DND-41 (cell line): ENCODE measurements around the gene KDM1B.

ENCODE experiments used
- ATAC-seq: fragments of 200-7000 bp; cut with Tn5 transposase; 3 replicates; pipeline ENCODE4 v1.9.1; 2021; ENCODE audit warnings: low read depth; ENCODE audit not compliant: insufficient read depth
- DNase-seq: peaks from one replicate; pipeline ENCODE4 v3.0.0-alpha.2; 2020
- H2AFZ ChIP-seq: 2 replicates; pipeline ENCODE4 v1.6.0; 2012; ENCODE audit warnings: low read depth, low read length
- H3K27ac ChIP-seq: 2 replicates; pipeline ENCODE4 v1.5.1; 2012; ENCODE audit warnings: low read length, inconsistent platforms
- H3K27me3 ChIP-seq: fragments of 200-600 bp; sonication (generic); 2 replicates; pipeline ENCODE4 v1.6.0; 2012; ENCODE audit warnings: low read length, mild to moderate bottlenecking, inconsistent platforms; ENCODE audit not compliant: insufficient read depth, poor library complexity
- H3K36me3 ChIP-seq: 2 replicates; pipeline ENCODE4 v1.5.1; 2012; ENCODE audit warnings: low read length, inconsistent platforms; ENCODE audit not compliant: insufficient read depth
- H3K4me1 ChIP-seq: 2 replicates; pipeline ENCODE4 v1.5.1; 2012; ENCODE audit warnings: mild to moderate bottlenecking, low read length; ENCODE audit not compliant: insufficient read depth
- H3K4me2 ChIP-seq: 2 replicates; pipeline ENCODE4 v1.6.0; 2012; ENCODE audit warnings: mild to moderate bottlenecking, moderate library complexity, low read length, inconsistent platforms; ENCODE audit not compliant: insufficient read depth
- H3K4me3 ChIP-seq, 2 experiments: fragments of 200-600 bp in 1 of 2; shearing (Covaris generic) in 1 of 2; 2 replicates each; pipeline ENCODE4 v1.5.1; 2012 to 2016; ENCODE audit warnings: inconsistent platforms in 2 of 2, low read length in 2 of 2, mild to moderate bottlenecking in 2 of 2, low read depth in 1 of 2, moderate library complexity in 1 of 2
- H3K79me2 ChIP-seq: 2 replicates; pipeline ENCODE4 v1.6.0; 2012; ENCODE audit warnings: low read length, inconsistent platforms; ENCODE audit not compliant: insufficient read depth
- H3K9ac ChIP-seq: 2 replicates; pipeline ENCODE4 v1.6.0; 2012; ENCODE audit warnings: low read depth, mild to moderate bottlenecking, inconsistent platforms, low read length, moderate library complexity
- H3K9me3 ChIP-seq: 2 replicates; pipeline ENCODE4 v1.5.1; 2012; ENCODE audit warnings: low read length, moderate library complexity, mild to moderate bottlenecking, inconsistent platforms; ENCODE audit not compliant: insufficient read depth, severe bottlenecking
- H4K20me1 ChIP-seq: 2 replicates; pipeline ENCODE4 v1.6.0; 2012; ENCODE audit warnings: low read length; ENCODE audit not compliant: insufficient read depth
- CTCF ChIP-seq: IDR thresholded peaks from 2 replicates; pipeline ENCODE4 v1.5.1; 2012; ENCODE audit warnings: borderline replicate concordance, low read length, moderate library complexity, mild to moderate bottlenecking; ENCODE audit not compliant: poor library complexity, severe bottlenecking; ENCODE audit errors: extremely low read depth
- EZH2 ChIP-seq: IDR thresholded peaks from 3 replicates; pipeline ENCODE4 v1.6.1; 2012; ENCODE audit warnings: borderline replicate concordance, low read depth, mild to moderate bottlenecking, moderate library complexity, low read length, inconsistent platforms; ENCODE audit not compliant: severe bottlenecking

KDM1B gene

GRCh38 chr6:18115356-18115755 is 39.9 kb upstream of the KDM1B start:
- H3K27ac ChIP-seq, result no peak overlapping the region
- peaks cover 5% of the 10 kb centered on the region for H3K27me3 ChIP-seq
- no peak for DNase-seq
- H4K20me1 ChIP-seq, result no peaks in the 10 kb centered on the region
- ATAC-seq, result peak; percentile 17; the same call in 1 of the 3 replicates
- no peaks in the 10 kb centered on the region for H3K36me3 ChIP-seq
- no peak overlapping the region for H3K4me3 ChIP-seq
- no peaks in the 10 kb centered on the region for H3K79me2 ChIP-seq
- no peaks in the 10 kb centered on the region for H3K4me1 ChIP-seq
- no peak for TF ChIP-seq EZH2
- no peak overlapping the region for H3K4me2 ChIP-seq
- H2AFZ ChIP-seq, result no peak overlapping the region
- no peak overlapping the region for H3K9ac ChIP-seq
- H3K9me3 ChIP-seq, result no peaks in the 10 kb centered on the region

- no peak for ATAC-seq
Measured at GRCh38 chr6:18117136-18117535, 38.1 kb upstream of the KDM1B start.

GRCh38 chr6:18118330-18118729 is 36.9 kb upstream of the KDM1B start:
- no peak for TF ChIP-seq CTCF
- TF ChIP-seq EZH2, result no peak
- peaks cover 5% of the 10 kb centered on the region for H3K27me3 ChIP-seq
- H3K36me3 ChIP-seq, result no peaks in the 10 kb centered on the region
- H3K9ac ChIP-seq, result no peak overlapping the region
- H3K27ac ChIP-seq, result no peak overlapping the region
- no peak for ATAC-seq
- H3K9me3 ChIP-seq, result no peaks in the 10 kb centered on the region
- H3K4me2 ChIP-seq, result no peak overlapping the region
- H3K4me3 ChIP-seq, result no peak overlapping the region
- H4K20me1 ChIP-seq, result no peaks in the 10 kb centered on the region
- H3K79me2 ChIP-seq, result no peaks in the 10 kb centered on the region
- H3K4me1 ChIP-seq, result no peaks in the 10 kb centered on the region
- no peak overlapping the region for H2AFZ ChIP-seq
- DNase-seq, result no peak

More at GRCh38 chr6:18117136-18117535, 38.1 kb upstream of the KDM1B start:
- no peaks in the 10 kb centered on the region for H3K79me2 ChIP-seq
- TF ChIP-seq EZH2 (no peak), CTCF (no peak)
- H3K4me1 ChIP-seq, result no peaks in the 10 kb centered on the region
- no peak overlapping the region for H3K9ac ChIP-seq
- no peak overlapping the region for H2AFZ ChIP-seq
- H3K27me3 ChIP-seq, result peaks cover 5% of the 10 kb centered on the region
- DNase-seq, result no peak
- H4K20me1 ChIP-seq, result no peaks in the 10 kb centered on the region
- H3K27ac ChIP-seq, result no peak overlapping the region
- no peaks in the 10 kb centered on the region for H3K36me3 ChIP-seq
- H3K4me3 ChIP-seq, result no peak overlapping the region
- no peaks in the 10 kb centered on the region for H3K9me3 ChIP-seq
- no peak overlapping the region for H3K4me2 ChIP-seq

- Histone ChIP-seq H3K27me3 (peaks cover 5% of the 10 kb centered on the region), H3K4me1 (no peaks in the 10 kb centered on the region), H3K4me3 (no peak overlapping the region), H4K20me1 (no peaks in the 10 kb centered on the region), H3K79me2 (no peaks in the 10 kb centered on the region), H2AFZ (no peak overlapping the region), H3K9me3 (no peaks in the 10 kb centered on the region), H3K9ac (no peak overlapping the region), H3K4me2 (no peak overlapping the region), H3K27ac (no peak overlapping the region), H3K36me3 (no peaks in the 10 kb centered on the region)
- ATAC-seq (no peak), DNase-seq (no peak)
- TF ChIP-seq CTCF (no peak), EZH2 (no peak)
Measured at GRCh38 chr6:18119236-18119635, 36.0 kb upstream of the KDM1B start.
